DND-41 (cell line): ENCODE measurements around the gene PCDHB10.
"Not testable (repeated sequence)": the region's sequence is repeated elsewhere in the genome, so short reads cannot be mapped to it uniquely, and the experiment has no call there.

Experiments used
- ATAC-seq: fragments of 200-7000 bp; cut with Tn5 transposase; 3 replicates; pipeline ENCODE4 v1.9.1; 2021; ENCODE audit warnings: low read depth; ENCODE audit not compliant: insufficient read depth
- DNase-seq: peaks from one replicate; pipeline ENCODE4 v3.0.0-alpha.2; 2020
- H2AFZ ChIP-seq: 2 replicates; pipeline ENCODE4 v1.6.0; 2012; ENCODE audit warnings: low read depth, low read length
- H3K27ac ChIP-seq: 2 replicates; pipeline ENCODE4 v1.5.1; 2012; ENCODE audit warnings: low read length, inconsistent platforms
- H3K27me3 ChIP-seq: fragments of 200-600 bp; sonication (generic); 2 replicates; pipeline ENCODE4 v1.6.0; 2012; ENCODE audit warnings: low read length, mild to moderate bottlenecking, inconsistent platforms; ENCODE audit not compliant: insufficient read depth, poor library complexity
- H3K36me3 ChIP-seq: 2 replicates; pipeline ENCODE4 v1.5.1; 2012; ENCODE audit warnings: low read length, inconsistent platforms; ENCODE audit not compliant: insufficient read depth
- H3K4me1 ChIP-seq: 2 replicates; pipeline ENCODE4 v1.5.1; 2012; ENCODE audit warnings: mild to moderate bottlenecking, low read length; ENCODE audit not compliant: insufficient read depth
- H3K4me2 ChIP-seq: 2 replicates; pipeline ENCODE4 v1.6.0; 2012; ENCODE audit warnings: mild to moderate bottlenecking, moderate library complexity, low read length, inconsistent platforms; ENCODE audit not compliant: insufficient read depth
- H3K4me3 ChIP-seq, 2 experiments: fragments of 200-600 bp in 1 of 2; shearing (Covaris generic) in 1 of 2; 2 replicates each; pipeline ENCODE4 v1.5.1; 2012 to 2016; ENCODE audit warnings: inconsistent platforms in 2 of 2, low read length in 2 of 2, mild to moderate bottlenecking in 2 of 2, low read depth in 1 of 2, moderate library complexity in 1 of 2
- H3K79me2 ChIP-seq: 2 replicates; pipeline ENCODE4 v1.6.0; 2012; ENCODE audit warnings: low read length, inconsistent platforms; ENCODE audit not compliant: insufficient read depth
- H3K9ac ChIP-seq: 2 replicates; pipeline ENCODE4 v1.6.0; 2012; ENCODE audit warnings: low read depth, mild to moderate bottlenecking, inconsistent platforms, low read length, moderate library complexity
- H3K9me3 ChIP-seq: 2 replicates; pipeline ENCODE4 v1.5.1; 2012; ENCODE audit warnings: low read length, moderate library complexity, mild to moderate bottlenecking, inconsistent platforms; ENCODE audit not compliant: insufficient read depth, severe bottlenecking
- H4K20me1 ChIP-seq: 2 replicates; pipeline ENCODE4 v1.6.0; 2012; ENCODE audit warnings: low read length; ENCODE audit not compliant: insufficient read depth
- EZH2 ChIP-seq: IDR thresholded peaks from 3 replicates; pipeline ENCODE4 v1.6.1; 2012; ENCODE audit warnings: borderline replicate concordance, low read depth, mild to moderate bottlenecking, moderate library complexity, low read length, inconsistent platforms; ENCODE audit not compliant: severe bottlenecking
- TF ChIP-seq, protein P1 (sequence below): IDR thresholded peaks from 2 replicates; pipeline ENCODE4 v1.5.1; 2012; ENCODE audit warnings: borderline replicate concordance, low read length, moderate library complexity, mild to moderate bottlenecking; ENCODE audit not compliant: poor library complexity, severe bottlenecking; ENCODE audit errors: extremely low read depth

Gene PCDHB10

GRCh38 chr5:141223112-141223783 lies 31.1 kb downstream of the PCDHB10 start, which contains the start of gene PCDHB14:
Gene PCDHB14, plus strand, starts transcription at chr5:141223343. Its CDS starts 163 bp downstream, at chr5:141223506.
- no peak within 1 kb of the TSS for H3K27ac ChIP-seq
- no peaks in the 10 kb centered on the region for H3K4me1 ChIP-seq
- peaks cover 4% of the 10 kb centered on the region for H3K27me3 ChIP-seq
- no peaks in the 10 kb centered on the region for H4K20me1 ChIP-seq
- H3K36me3 ChIP-seq, result no peaks in the 10 kb centered on the region
- peak within 1 kb of the TSS; percentile 47; the same call in 1 of the 2 replicates for H3K4me2 ChIP-seq
- ATAC-seq (peak; percentile 81), DNase-seq (peak; percentile 34)
- H2AFZ ChIP-seq, result peak within 1 kb of the TSS; percentile 55
- no peaks in the 10 kb centered on the region for H3K9me3 ChIP-seq
- H3K4me3 ChIP-seq, result no peak within 1 kb of the TSS
- TF ChIP-seq, protein P1, sequence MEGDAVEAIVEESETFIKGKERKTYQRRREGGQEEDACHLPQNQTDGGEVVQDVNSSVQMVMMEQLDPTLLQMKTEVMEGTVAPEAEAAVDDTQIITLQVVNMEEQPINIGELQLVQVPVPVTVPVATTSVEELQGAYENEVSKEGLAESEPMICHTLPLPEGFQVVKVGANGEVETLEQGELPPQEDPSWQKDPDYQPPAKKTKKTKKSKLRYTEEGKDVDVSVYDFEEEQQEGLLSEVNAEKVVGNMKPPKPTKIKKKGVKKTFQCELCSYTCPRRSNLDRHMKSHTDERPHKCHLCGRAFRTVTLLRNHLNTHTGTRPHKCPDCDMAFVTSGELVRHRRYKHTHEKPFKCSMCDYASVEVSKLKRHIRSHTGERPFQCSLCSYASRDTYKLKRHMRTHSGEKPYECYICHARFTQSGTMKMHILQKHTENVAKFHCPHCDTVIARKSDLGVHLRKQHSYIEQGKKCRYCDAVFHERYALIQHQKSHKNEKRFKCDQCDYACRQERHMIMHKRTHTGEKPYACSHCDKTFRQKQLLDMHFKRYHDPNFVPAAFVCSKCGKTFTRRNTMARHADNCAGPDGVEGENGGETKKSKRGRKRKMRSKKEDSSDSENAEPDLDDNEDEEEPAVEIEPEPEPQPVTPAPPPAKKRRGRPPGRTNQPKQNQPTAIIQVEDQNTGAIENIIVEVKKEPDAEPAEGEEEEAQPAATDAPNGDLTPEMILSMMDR, result peak; percentile 57
- TF ChIP-seq EZH2, result no peak
- no peaks in the 10 kb centered on the region for H3K79me2 ChIP-seq
- no peak within 1 kb of the TSS for H3K9ac ChIP-seq

DNA sequence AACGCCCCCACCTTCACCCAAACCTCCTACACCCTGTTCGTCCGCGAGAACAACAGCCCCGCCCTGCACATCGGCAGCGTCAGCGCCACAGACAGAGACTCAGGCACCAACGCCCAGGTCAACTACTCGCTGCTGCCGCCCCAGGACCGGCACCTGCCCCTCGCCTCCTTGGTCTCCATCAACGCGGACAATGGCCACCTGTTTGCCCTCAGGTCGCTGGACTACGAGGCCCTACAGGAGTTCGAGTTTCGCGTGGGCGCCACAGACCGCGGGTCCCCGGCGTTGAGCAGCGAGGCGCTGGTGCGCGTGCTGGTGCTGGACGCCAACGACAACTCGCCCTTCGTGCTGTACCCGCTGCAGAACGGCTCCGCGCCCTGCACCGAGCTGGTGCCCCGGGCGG lies 32.7 kb downstream of the PCDHB10 start:
- not testable (repeated sequence) for H3K9me3 ChIP-seq, H3K4me1 ChIP-seq, H3K36me3 ChIP-seq, H3K9ac ChIP-seq, H3K4me3 ChIP-seq, H3K27ac ChIP-seq, H3K4me2 ChIP-seq, ATAC-seq, DNase-seq, H2AFZ ChIP-seq, H3K79me2 ChIP-seq, H4K20me1 ChIP-seq, H3K27me3 ChIP-seq

GRCh38 chr5:141225421-141225820 lies 33.3 kb downstream of the PCDHB10 start:
- not testable (repeated sequence) for H3K27me3 ChIP-seq, H3K4me1 ChIP-seq, H3K79me2 ChIP-seq, H3K9ac ChIP-seq, H4K20me1 ChIP-seq, H2AFZ ChIP-seq, H3K36me3 ChIP-seq, H3K9me3 ChIP-seq, H3K27ac ChIP-seq, DNase-seq, H3K4me2 ChIP-seq, ATAC-seq, H3K4me3 ChIP-seq

DNA sequence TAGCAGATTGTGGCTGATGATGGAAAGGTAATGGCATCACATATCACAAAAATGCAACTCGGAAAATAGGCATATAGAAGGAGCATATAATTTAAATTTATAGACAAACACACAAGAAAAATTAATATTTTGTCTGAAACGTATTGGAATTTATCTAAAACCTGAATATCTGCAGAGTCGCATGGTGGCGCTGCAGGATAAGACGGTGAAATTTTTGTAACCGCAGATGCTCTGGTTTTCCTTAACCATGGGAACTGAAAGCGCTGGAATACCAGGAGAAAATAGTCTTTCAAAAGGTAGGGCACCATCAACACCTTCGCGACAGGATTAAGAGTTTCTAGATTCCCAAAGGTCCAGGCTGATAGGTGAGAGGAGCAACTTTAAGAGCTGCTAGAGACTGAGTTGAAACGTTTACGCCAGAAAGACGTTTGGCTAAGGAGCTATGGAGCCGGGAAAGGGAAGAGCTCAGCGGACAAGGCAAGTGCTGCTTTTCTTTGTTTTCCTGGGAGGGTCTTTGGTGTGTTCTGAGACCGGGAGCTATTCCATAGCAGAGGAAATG lies 42.0 kb downstream of the PCDHB10 start:
- no peak overlapping the region for H3K9ac ChIP-seq
- no peak overlapping the region for H2AFZ ChIP-seq
- no peaks in the 10 kb centered on the region for H3K4me1 ChIP-seq
- no peaks in the 10 kb centered on the region for H4K20me1 ChIP-seq
- DNase-seq (no peak), ATAC-seq (no peak)
- no peaks in the 10 kb centered on the region for H3K79me2 ChIP-seq
- no peak overlapping the region for H3K4me2 ChIP-seq
- H3K9me3 ChIP-seq, result peaks cover 3% of the 10 kb centered on the region
- no peak overlapping the region for H3K27ac ChIP-seq
- H3K4me3 ChIP-seq, result no peak overlapping the region
- no peaks in the 10 kb centered on the region for H3K36me3 ChIP-seq
- no peaks in the 10 kb centered on the region for H3K27me3 ChIP-seq
- no peak for TF ChIP-seq EZH2
- TF ChIP-seq, protein P1, result no peak

- H3K36me3 ChIP-seq, H3K9ac ChIP-seq, H3K9me3 ChIP-seq, H3K27me3 ChIP-seq, H4K20me1 ChIP-seq, H2AFZ ChIP-seq, ATAC-seq, H3K27ac ChIP-seq, H3K4me2 ChIP-seq, H3K4me1 ChIP-seq, H3K79me2 ChIP-seq, DNase-seq, H3K4me3 ChIP-seq: not testable (repeated sequence)
Observed at GRCh38 chr5:141235922-141236321, 43.8 kb downstream of the PCDHB10 start.
